GM12865 (cell line): ENCODE data around the gene CCNY.

Source experiments
- DNase-seq: peaks from one replicate; pipeline ENCODE4 v3.0.0; 2010; ENCODE audit warnings: low read depth
- H3K4me3 ChIP-seq: 2 replicates; pipeline ENCODE4 v1.5.1; 2011; ENCODE audit warnings: mild to moderate bottlenecking, low read depth, low read length, control low read depth
- TF ChIP-seq, protein P1 (sequence below): IDR thresholded peaks from 2 replicates; pipeline ENCODE4 v1.5.1; 2011; ENCODE audit warnings: low read length, control low read depth, low read depth, inconsistent platforms; ENCODE audit not compliant: insufficient read depth; ENCODE audit errors: missing control alignments

The CCNY gene

DNA sequence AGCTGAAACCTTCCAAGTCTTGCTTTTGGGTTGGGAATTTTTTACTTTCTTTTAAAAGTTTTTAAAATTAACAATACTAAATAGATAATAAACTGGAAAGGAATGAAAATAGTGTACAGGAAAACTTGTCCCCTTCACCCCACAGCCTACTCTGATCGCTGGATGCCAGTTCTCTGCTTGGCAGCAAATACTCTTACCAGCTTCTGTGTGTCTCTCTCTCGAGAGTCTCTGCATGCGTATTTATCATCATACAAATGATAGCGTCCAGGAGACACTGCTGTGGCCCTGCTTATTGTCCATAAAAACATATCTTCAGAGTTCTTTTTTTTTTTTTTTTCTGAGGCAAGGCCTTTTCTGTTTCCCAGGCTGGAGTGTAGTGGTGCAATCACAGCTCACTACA is 101.5 kb downstream of the CCNY start:
- DNase-seq = no peak
- TF ChIP-seq, protein P1, sequence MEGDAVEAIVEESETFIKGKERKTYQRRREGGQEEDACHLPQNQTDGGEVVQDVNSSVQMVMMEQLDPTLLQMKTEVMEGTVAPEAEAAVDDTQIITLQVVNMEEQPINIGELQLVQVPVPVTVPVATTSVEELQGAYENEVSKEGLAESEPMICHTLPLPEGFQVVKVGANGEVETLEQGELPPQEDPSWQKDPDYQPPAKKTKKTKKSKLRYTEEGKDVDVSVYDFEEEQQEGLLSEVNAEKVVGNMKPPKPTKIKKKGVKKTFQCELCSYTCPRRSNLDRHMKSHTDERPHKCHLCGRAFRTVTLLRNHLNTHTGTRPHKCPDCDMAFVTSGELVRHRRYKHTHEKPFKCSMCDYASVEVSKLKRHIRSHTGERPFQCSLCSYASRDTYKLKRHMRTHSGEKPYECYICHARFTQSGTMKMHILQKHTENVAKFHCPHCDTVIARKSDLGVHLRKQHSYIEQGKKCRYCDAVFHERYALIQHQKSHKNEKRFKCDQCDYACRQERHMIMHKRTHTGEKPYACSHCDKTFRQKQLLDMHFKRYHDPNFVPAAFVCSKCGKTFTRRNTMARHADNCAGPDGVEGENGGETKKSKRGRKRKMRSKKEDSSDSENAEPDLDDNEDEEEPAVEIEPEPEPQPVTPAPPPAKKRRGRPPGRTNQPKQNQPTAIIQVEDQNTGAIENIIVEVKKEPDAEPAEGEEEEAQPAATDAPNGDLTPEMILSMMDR = no peak
- no peak overlapping the region for H3K4me3 ChIP-seq

DNA sequence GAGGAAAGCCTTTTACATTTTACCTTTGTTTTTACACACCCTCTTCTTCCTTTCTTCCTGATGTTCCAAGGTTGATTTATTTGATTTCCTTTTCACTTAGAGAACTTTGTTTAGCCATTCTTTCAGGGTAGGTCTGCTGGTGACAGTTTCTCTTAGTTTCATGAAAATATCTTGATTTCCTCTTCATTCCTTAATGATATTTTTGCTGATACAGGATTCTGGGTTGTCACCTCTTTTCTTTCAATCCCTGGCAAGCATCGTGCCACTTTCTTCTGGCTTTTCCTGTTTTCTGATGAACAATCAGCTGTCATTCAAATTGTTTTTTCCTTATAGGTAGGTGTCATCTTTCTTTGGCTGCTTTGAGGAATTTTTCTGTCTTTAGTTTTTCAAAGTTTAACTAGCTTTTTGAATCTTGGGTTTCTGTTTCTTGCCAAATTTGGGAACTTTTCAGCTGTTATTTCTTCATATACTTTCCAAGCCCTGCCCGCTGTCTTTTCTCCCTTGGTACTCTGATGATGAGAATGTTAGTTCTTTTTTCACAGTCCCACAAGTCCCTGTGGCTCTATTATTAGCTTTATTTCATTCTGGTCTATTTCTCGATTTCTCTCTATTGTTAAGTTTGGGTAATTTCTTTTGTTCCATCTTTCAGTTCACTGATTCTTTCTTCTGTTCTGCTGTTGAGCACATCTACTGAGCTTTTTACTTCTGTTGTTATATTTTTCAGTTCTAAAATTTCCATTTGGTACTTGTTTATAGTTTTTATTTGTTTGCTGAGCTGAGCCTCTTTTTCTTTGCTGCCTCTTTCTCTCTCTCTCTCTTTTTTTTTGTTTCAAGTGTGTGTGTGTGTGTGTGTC is 102.6 kb downstream of the CCNY start:
- H3K4me3 ChIP-seq = no peak overlapping the region
- no peak for DNase-seq
- TF ChIP-seq, protein P1 = no peak

DNA sequence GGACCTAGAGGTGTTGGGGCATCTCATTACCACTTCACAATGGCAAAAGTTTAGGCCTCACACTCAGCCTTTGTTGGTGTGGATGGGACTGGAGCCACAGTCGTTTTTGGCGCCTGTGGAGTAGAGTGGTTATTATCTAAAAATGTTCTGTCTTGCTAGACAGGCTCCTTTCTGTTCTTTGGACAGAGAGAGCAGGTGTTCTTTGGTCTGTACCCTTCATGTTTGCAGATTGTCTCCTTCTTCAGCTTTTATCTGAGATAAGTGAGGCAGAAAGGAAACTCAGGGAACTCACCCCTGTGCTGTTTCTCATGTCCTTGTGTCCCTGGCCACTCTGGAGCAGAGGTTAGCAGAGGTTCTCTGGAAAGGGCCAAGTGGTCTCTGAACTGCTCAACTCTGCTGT is 103.7 kb downstream of the CCNY start:
- TF ChIP-seq, protein P1 = no peak
- DNase-seq = no peak
- H3K4me3 ChIP-seq = no peak overlapping the region

DNA sequence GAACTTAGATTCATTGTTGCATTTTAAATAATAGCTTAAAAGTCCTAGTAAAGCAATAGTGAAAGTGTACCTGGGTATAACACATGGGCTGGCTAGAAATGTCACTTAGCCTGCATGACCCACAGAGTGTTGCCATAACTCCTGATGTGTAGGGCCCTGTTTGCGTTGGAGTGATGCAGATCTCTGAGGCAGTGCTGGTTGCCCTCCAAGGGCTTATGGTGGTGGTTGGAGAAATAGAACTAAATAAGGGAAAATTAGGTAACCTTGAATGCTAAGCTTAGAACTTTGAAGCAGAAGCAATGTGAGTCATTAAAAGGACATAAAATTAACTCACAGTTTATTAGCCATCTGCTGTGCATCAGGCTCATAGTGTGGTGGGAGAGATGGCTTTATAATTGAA is 105.7 kb downstream of the CCNY start:
- H3K4me3 ChIP-seq = no peak overlapping the region
- no peak for DNase-seq
- TF ChIP-seq, protein P1 = no peak

DNA sequence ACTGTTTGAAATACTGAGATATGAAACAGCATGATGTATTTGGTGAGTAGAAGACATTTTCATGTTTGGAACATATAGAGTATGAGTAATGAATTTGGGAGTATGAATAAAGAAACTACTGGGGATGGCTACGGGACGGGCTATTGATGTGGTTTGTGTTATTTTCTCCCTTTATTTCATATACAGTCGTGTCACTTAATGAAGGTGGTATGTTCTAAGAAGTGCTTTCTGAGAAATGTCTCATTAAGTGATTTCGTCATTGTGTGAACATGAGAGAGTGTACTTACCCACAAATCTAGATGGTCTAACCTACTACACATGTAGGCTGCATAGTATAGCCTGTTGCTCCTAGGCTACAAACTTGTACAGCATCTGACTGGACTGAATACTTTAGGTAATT is 106.3 kb downstream of the CCNY start:
- no peak for DNase-seq
- TF ChIP-seq, protein P1 = no peak
- H3K4me3 ChIP-seq = no peak overlapping the region

DNA sequence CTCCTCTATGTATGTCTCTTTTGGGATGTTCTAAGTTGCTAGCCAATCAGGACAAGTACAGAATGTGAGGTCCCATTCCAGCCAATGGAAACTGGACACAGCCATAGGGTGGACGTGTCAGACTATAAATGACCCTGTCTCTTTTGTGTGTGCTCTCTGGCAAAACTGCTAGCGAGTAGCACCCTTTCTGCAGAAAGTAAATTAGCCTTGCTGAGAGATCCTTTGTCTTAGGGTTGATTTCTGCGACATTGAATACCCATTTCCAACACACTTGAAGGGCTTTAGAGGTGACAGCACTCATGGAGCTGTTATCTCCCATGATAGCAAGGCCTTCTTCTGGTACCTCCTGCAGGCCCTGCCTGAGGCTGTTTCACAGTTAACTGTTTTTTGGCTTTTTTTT is 107.5 kb downstream of the CCNY start:
- H3K4me3 ChIP-seq = no peak overlapping the region
- DNase-seq = no peak
- TF ChIP-seq, protein P1 = no peak
